ENCODE results near the gene REV3L. TPM values are rescaled to one million over a fixed set of nuclear protein-coding genes. Genes with fewer than 3 reads are reported as not detected.

The REV3L gene
- 10 to 100 TPM; 40.3 to 48.0 TPM for total RNA-seq

GRCh38 chr6:111482959-111483735, at the start of gene REV3L:
Gene REV3L, minus strand, starts transcription at chr6:111483218. Its CDS starts 330 bp downstream, at chr6:111482888.

Other genes with a start within 250 kb of the REV3L start
- 10 to 100 TPM; 45.8 to 60.3 TPM for gene TRAF3IP2, start 122.7 kb upstream of the REV3L start, total RNA-seq